ENCODE data around the gene LRRC1. TPM values are rescaled to one million over a fixed set of nuclear protein-coding genes. Genes with fewer than 3 reads are reported as not detected.

Gene LRRC1
- total and polyA plus RNA-seq, 9 donors, result 4.3 to 20.6 (median 8.9) TPM

DNA sequence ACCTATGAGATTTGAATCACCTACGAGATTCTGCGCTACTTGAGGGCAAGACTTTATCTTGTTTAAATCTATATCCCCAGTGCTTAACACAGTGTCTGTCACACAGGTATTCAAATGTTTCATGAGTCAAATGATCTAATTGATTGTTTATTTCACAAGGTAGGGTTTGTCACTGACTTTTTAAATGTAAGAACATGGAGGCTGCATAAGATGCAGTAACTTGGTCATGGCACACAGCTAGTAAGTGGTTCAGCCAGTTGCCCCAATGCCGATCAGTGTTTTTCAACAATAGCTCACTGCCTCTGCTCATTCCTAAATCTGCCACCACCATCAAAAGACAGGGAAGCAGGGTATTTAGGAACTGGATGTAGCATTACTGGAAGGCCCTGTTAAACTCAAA, 42.4 kb upstream of the LRRC1 start:
- Histone ChIP-seq H3K9me3 (no peaks in the 10 kb centered on the region), H3K36me3 (no peaks in the 10 kb centered on the region), H3K4me3 (no peak overlapping the region), H3K27ac (no peak overlapping the region), H3K27me3 (no peaks in the 10 kb centered on the region), H3K4me1 (ENCODE audit: insufficient read depth) (no peaks in the 10 kb centered on the region)
- WGBS, 3 donors, result 95 to 100% (median 98%) methylated on average over 3 of the region's 3 CpGs
- DNase-seq, result no peak
- TF ChIP-seq, protein P1, sequence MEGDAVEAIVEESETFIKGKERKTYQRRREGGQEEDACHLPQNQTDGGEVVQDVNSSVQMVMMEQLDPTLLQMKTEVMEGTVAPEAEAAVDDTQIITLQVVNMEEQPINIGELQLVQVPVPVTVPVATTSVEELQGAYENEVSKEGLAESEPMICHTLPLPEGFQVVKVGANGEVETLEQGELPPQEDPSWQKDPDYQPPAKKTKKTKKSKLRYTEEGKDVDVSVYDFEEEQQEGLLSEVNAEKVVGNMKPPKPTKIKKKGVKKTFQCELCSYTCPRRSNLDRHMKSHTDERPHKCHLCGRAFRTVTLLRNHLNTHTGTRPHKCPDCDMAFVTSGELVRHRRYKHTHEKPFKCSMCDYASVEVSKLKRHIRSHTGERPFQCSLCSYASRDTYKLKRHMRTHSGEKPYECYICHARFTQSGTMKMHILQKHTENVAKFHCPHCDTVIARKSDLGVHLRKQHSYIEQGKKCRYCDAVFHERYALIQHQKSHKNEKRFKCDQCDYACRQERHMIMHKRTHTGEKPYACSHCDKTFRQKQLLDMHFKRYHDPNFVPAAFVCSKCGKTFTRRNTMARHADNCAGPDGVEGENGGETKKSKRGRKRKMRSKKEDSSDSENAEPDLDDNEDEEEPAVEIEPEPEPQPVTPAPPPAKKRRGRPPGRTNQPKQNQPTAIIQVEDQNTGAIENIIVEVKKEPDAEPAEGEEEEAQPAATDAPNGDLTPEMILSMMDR (IDR thresholded peaks at IDR 0.05), result no peak
- TF ChIP-seq POLR2A (IDR thresholded peaks at IDR 0.05) (no peak), EP300 (IDR thresholded peaks at IDR 0.05) (no peak)
- intact Hi-C loops (cut with DNase I), result no loop called here

DNA sequence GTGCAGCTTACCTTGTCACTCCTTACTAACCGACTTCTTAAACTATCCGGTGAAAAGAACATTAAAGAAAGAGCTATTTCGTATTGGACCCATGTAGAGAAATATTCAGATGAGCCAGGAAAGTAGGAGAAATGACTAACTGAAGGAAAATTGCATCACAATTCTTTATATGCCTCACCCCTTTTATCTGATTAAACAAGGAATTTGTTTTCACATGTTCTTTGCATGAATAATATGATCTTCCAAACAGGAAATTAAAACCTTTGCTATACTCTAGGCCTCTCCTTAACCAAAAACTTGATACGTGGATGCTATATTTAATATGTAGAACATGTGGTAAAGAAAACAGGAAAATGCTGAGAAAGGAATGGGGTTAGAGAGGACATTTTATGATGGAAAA, 41.9 kb upstream of the LRRC1 start:
- H3K9me3 ChIP-seq, result no peaks in the 10 kb centered on the region
- no peak overlapping the region for H3K27ac ChIP-seq
- WGBS, 3 donors, result 83 to 86% (median 86%) methylated on average over 4 of the region's 4 CpGs
- no peaks in the 10 kb centered on the region for H3K27me3 ChIP-seq
- no peaks in the 10 kb centered on the region for H3K4me1 ChIP-seq (ENCODE audit: insufficient read depth)
- no peak overlapping the region for H3K4me3 ChIP-seq
- DNase-seq, result no peak
- intact Hi-C loops (cut with DNase I), result no loop called here
- TF ChIP-seq POLR2A (IDR thresholded peaks at IDR 0.05) (no peak), EP300 (IDR thresholded peaks at IDR 0.05) (no peak)
- TF ChIP-seq, protein P1 (IDR thresholded peaks at IDR 0.05), result no peak
- H3K36me3 ChIP-seq, result no peaks in the 10 kb centered on the region

DNA sequence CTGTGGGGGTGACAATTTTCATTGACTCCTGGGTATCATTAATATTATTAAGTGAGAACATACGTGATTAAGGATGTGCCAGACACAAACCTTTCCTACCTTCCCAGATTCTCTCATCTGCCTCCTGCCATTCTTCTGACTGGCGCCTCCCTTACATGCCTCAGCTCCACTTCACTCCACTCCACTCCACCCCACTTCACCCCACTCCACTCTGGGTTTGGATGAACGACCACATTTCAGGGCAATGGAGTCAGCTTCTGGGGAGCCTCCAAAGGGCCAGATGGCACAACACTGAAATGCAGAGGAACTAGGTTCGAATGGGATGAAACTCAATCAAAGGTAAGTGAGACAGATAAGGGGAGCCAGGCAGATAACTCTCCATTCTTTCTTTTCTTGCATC, 40.5 kb upstream of the LRRC1 start:
- Histone ChIP-seq H3K27me3 (no peaks in the 10 kb centered on the region), H3K27ac (no peak overlapping the region), H3K9me3 (no peaks in the 10 kb centered on the region), H3K36me3 (no peaks in the 10 kb centered on the region), H3K4me1 (ENCODE audit: insufficient read depth) (no peaks in the 10 kb centered on the region), H3K4me3 (no peak overlapping the region)
- no peak for DNase-seq
- intact Hi-C loops (cut with DNase I), result no loop called here
- TF ChIP-seq, protein P1 (IDR thresholded peaks at IDR 0.05), result no peak
- TF ChIP-seq POLR2A (IDR thresholded peaks at IDR 0.05) (no peak), EP300 (IDR thresholded peaks at IDR 0.05) (no peak)
- WGBS, 3 donors, result 87 to 88% (median 87%) methylated on average over 4 of the region's 4 CpGs

DNA sequence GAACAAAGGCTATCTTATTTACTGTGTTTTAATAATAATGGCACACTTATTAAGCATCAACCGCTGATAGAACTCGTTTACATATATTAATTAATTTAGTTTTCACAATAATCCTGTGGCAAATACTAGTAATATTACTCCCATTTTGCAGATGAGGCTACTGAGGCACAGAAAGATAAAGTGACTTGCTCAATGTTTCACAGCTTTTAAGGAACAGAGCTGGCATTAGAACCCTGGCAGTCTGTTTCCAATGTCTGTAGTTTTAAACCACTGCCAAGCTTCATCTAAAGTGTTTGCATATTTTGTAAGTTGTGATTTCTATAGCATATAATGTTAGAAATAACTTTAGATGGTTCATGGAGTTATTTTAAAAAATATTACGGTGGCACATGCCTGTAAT, 38.4 kb upstream of the LRRC1 start:
- 90 to 95% (median 93%) methylated on average over 3 of the region's 3 CpGs for WGBS, 3 donors
- intact Hi-C loops (cut with DNase I), result no loop called here

More for the DNA sequence above, 38.4 kb upstream of the LRRC1 start:
- H3K9me3 ChIP-seq, result no peaks in the 10 kb centered on the region
- H3K27me3 ChIP-seq, result no peaks in the 10 kb centered on the region
- no peak for DNase-seq
- H3K27ac ChIP-seq, result no peak overlapping the region
- no peak overlapping the region for H3K4me3 ChIP-seq
- no peaks in the 10 kb centered on the region for H3K36me3 ChIP-seq
- no peaks in the 10 kb centered on the region for H3K4me1 ChIP-seq (ENCODE audit: insufficient read depth)
- TF ChIP-seq EP300 (IDR thresholded peaks at IDR 0.05) (no peak), POLR2A (IDR thresholded peaks at IDR 0.05) (no peak)
- TF ChIP-seq, protein P1 (IDR thresholded peaks at IDR 0.05), result no peak
